NOMO-1 (cell line): ENCODE measurements around the gene RNF166.

Experiments used
- DNase-seq, 2 experiments: peaks; one replicate each; lab custom pipeline; 2025; ENCODE audit not compliant: unreplicated experiment in 2 of 2; lab: John Stamatoyannopoulos, UW

Gene RNF166

GRCh38 chr16:88694221-88695087, 11.8 kb downstream of the RNF166 start:
- DNase-seq: no peak

GRCh38 chr16:88693420-88694177, 12.6 kb downstream of the RNF166 start:
- DNase-seq: no peak

GRCh38 chr16:88692861-88693260, 13.3 kb downstream of the RNF166 start:
- DNase-seq: no peak

GRCh38 chr16:88691924-88692560, 14.2 kb downstream of the RNF166 start:
- peak; percentile 79 to 83 for DNase-seq

GRCh38 chr16:88691129-88691813, 14.9 kb downstream of the RNF166 start:
- DNase-seq: no peak

- DNase-seq: no peak
These were observed 15.7 kb downstream of the RNF166 start for GRCh38 chr16:88690341-88691128.

- DNase-seq: no peak
These were observed 18.0 kb downstream of the RNF166 start for GRCh38 chr16:88688013-88688778.

GRCh38 chr16:88687676-88688012, 18.6 kb downstream of the RNF166 start:
- no peak for DNase-seq

- DNase-seq: no peak
These were observed 19.0 kb downstream of the RNF166 start for GRCh38 chr16:88687254-88687576.

GRCh38 chr16:88686439-88687253, 19.6 kb downstream of the RNF166 start, which contains the start of gene SNAI3:
Gene SNAI3 (minus strand): TSS chr16:88686507. CDS start chr16:88686406, 101 bp downstream.
- DNase-seq: peak; percentile 74 to 88

- peak; percentile 20 to 51 for DNase-seq
These were observed 20.2 kb downstream of the RNF166 start for GRCh38 chr16:88686062-88686438.

GRCh38 chr16:88685156-88686061, 20.8 kb downstream of the RNF166 start:
- DNase-seq: peak; percentile 78 to 80

GRCh38 chr16:88684569-88685155, 21.5 kb downstream of the RNF166 start:
- no peak for DNase-seq

GRCh38 chr16:88681709-88682451, 24.3 kb downstream of the RNF166 start:
- peak; percentile 76 to 98 for DNase-seq

GRCh38 chr16:88681084-88681680, 25.0 kb downstream of the RNF166 start:
- DNase-seq: peak; percentile 15 to 44

- DNase-seq: no peak
These were observed 25.6 kb downstream of the RNF166 start for GRCh38 chr16:88680554-88681083.
